Omental fat pad (tissue), 4 donors: ENCODE data around the gene MEGF11. TPM values are rescaled to one million over a fixed set of nuclear protein-coding genes. Genes with fewer than 3 reads are reported as not detected.

ENCODE experiments used
- ATAC-seq: fragments of 150-250 bp; one replicate; pipeline ENCODE4 v1.9.1; 2016; ENCODE audit warnings: mild to moderate bottlenecking, moderate library complexity; ENCODE audit not compliant: low FRiP score
- DNase-seq: peaks from one replicate; pipeline ENCODE4 v3.0.0-alpha.2; 2019; ENCODE audit warnings: low spot score
- total RNA-seq, 4 donors: library from RNA; depleted of rRNA; stranded (reverse); fragments of >200 nt; gene quantifications; one replicate each; pipeline ENCODE4 v1.1.0, GENCODE V29; 2016
- TF ChIP-seq, protein P1 (sequence below), 3 donors: fragments of 450-650 bp; IDR thresholded peaks; one replicate each; pipeline ENCODE4 v1.5.1; 2016 to 2017; ENCODE audit warnings: antibody characterized with exemption in 3 of 3, mild to moderate bottlenecking in 3 of 3, moderate library complexity in 2 of 3

The MEGF11 gene
- total RNA-seq, 4 donors from 2014 or later = 0.47 TPM; not detected in 3

DNA sequence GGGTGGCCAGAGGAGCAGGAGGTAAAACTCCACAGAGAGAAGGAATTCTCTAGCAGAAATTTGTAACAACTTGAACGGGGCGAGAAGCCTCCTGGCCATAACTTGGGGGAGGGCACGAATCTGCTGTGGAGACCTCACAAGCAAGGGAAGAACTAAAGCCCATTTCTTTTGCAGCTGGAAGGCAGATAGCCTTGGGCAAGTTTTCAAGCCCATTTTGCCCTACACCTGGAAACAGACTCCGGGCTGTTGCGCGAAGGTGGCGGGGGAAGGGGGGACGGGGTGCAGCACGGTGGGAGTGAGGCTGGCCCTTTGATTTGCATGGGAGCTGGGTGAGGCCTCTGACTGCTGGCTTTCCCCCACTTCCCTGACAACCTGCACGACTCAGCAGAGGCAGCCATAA lies 168.8 kb downstream of the MEGF11 start:
- DNase-seq = no peak
- no peak for ATAC-seq
- TF ChIP-seq, protein P1, sequence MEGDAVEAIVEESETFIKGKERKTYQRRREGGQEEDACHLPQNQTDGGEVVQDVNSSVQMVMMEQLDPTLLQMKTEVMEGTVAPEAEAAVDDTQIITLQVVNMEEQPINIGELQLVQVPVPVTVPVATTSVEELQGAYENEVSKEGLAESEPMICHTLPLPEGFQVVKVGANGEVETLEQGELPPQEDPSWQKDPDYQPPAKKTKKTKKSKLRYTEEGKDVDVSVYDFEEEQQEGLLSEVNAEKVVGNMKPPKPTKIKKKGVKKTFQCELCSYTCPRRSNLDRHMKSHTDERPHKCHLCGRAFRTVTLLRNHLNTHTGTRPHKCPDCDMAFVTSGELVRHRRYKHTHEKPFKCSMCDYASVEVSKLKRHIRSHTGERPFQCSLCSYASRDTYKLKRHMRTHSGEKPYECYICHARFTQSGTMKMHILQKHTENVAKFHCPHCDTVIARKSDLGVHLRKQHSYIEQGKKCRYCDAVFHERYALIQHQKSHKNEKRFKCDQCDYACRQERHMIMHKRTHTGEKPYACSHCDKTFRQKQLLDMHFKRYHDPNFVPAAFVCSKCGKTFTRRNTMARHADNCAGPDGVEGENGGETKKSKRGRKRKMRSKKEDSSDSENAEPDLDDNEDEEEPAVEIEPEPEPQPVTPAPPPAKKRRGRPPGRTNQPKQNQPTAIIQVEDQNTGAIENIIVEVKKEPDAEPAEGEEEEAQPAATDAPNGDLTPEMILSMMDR (IDR thresholded peaks at IDR 0.05) = no peak

DNA sequence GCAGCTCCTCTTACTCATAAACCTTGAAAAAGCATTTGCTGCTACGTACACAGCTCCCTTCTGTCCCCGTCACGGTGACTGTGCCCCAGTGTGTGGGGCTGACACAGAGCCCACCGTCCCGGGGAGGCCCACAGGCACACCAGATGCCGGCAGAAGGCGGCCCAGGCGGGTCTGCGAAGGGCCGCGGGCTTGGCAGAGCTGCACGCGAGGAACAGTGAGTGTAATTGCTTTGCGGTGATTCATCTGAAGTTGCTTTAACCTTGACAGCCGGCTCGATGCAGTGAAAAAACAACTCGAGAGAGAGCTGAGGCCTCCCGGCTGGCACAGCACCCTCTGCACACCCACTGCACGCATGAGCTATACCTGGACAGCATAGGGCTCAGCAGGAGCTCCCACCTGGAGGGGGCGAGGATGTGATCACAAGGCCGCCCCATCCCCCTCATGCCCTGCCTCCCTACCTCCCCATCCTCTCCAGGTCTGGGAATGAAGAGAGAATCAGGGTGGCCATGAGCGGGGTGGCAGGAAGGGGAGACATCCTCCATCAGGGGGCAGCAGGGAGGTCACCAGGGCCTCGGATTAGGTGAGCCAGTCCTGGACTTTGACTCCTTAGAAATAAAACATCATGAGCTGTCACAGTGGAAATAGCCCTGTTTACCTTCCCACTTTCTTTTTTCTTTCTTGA lies 172.7 kb downstream of the MEGF11 start:
- TF ChIP-seq, protein P1 (IDR thresholded peaks at IDR 0.05) = no peak
- DNase-seq = no peak
- peak; percentile 69 for ATAC-seq

DNA sequence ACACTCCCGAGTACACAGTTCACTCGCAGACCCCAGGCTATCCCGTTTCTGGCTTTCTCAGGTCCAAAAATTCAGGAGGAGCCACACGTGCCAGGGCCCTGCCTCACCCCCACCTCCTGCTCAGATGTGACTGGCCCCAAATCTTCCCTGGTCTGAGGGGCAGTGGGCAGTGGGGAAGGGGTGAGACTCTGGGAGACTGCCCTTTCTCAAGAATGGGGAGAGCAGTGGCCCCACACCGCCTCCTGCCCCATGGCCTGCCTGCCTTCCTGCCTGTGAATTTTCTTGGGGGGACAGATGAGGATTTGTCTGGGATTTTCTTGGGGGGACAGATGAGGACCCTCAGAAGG lies 174.6 kb downstream of the MEGF11 start:
- ATAC-seq (no peak), DNase-seq (no peak)
- TF ChIP-seq, protein P1 (IDR thresholded peaks at IDR 0.05) = no peak

- ATAC-seq (no peak), DNase-seq (no peak)
- TF ChIP-seq, protein P1 (IDR thresholded peaks at IDR 0.05) = no peak
Observed at GRCh38 chr15:66078196-66078928, 175.2 kb downstream of the MEGF11 start.

GRCh38 chr15:66077320-66077663 lies 176.3 kb downstream of the MEGF11 start:
- TF ChIP-seq, protein P1 (IDR thresholded peaks at IDR 0.05) = no peak
- no peak for DNase-seq
- no peak for ATAC-seq

DNA sequence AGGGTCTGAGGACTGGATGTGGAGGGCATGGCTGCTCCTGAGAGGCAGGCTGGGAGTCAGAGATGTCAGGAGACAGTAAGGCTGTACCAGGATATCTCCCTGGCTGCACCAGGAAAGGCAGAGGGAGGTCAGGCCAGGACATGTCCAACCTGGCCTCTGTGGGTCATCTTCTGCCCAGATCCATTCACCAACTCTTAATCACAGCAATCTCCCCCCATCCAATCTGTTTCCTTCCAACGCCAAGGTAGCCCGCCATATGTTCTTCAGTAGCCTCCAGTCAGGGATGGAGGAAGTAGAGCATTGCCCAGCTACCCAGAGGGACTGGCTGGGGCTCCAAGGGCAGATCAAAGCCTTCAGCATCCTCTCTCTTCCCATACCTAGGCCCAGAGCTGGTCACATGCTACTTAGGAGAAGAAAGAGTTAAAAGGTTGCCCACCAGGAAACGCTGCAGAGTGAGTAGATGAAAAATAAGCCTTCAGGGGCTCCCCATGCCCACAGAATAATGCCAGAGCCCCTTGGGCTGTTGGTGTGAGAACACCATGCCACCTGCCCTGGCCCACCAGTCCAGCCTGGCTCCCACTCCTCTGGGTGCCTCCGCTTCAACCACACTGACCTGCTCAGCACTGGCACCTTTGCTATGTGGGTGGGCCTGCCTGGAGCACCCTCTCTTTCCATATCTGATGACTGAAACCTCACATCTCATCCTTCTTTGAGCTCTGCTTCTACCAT lies 176.8 kb downstream of the MEGF11 start:
- TF ChIP-seq, protein P1 (IDR thresholded peaks at IDR 0.05) = no peak
- ATAC-seq (no peak), DNase-seq (no peak)
